GM19455 (cell line): Measurements from ENCODE around the gene KDM8.
"Not testable (repeated sequence)": the region's sequence is repeated elsewhere in the genome, so short reads cannot be mapped to it uniquely, and the experiment has no call there.

Experiments
- ATAC-seq: cut with Tn5 transposase; IDR thresholded peaks from one replicate; pipeline ENCODE4 v1.9.1; 2021; ENCODE audit not compliant: unreplicated experiment

KDM8 gene

DNA sequence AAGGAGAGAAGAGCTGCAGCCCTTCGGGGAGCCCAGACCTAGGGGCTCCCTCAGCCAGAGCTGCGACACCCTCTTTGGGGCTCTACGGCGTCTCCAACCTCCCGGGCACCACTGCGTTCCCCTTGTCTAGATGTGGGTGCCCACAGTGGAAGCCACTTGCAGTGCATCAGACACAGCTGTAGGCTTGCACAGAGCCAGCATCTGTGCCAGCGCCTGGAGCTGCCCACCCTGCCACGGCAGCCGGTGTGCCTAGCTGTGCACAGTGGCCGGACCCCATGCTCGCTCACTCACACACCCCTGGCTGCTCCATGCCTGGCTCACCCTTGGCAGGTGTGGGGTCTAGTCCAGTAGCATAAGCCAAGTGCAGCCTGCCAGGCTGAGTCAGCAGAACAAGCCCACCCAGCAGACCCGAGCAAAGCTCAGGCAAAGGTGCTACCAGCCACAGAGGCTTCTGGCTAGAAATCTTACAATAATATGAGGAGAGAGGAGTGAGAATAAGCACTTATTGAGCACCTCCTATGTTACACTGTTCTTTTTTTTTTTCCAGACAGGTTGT lies 12.9 kb upstream of the KDM8 start:
- ATAC-seq: no peak

DNA sequence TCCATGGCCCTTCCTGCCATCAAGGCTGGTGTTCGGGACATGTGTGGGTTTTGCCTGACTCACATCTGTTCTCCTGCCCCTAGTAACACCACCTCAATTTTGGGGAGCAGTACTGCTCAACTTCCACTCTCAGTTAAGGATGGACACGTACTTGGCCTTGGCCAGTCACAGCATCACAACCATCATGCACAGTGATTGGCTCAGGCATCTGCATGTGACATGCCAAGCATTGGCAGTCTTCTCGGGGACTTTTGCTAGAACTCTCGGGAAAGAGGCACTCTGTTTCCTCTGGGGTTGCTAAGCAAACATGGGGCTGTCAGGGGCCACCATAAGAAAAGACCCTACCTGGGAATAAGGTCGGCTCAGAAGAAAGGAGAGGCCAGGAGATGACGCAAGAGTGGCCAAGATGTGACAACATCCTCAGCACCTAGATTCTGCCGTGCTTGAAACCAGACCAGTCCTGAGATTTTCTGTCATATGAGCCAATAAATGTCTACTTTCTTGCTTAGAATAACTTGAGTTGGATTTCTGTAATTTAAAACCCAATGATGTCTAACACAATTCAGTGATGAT lies 11.9 kb upstream of the KDM8 start:
- no peak for ATAC-seq

DNA sequence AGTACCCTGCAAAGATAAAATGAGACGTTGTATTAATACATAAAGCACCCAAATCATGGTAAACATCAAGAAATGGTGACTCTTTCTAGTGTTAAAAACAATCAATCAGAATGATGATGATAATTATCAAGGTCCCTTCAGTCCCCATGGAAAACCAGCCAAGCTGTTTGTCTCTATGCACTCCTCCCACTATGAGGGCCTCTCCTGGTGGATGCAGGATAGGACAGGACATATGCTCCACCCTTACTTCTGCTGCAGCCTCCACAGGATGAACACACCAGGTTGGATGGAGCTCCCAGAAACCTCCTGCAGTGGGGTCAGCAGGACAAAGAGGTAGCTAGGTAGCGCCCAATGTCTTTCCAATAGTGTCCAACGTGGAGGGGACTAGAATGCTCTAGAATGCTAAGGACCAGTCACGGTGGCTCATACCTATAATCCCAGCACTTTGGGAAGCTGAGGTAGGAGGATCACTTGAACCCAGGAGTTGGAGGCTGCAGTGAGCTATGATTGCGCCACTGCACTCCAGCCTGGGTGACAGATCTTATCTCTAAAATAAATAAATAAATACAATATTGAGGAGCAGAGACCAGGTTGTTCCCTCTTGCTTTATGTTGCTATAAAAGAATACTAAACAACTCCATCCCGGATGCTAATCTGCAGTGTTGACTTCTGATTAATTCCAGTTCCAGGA lies 9.9 kb upstream of the KDM8 start:
- ATAC-seq: no peak

DNA sequence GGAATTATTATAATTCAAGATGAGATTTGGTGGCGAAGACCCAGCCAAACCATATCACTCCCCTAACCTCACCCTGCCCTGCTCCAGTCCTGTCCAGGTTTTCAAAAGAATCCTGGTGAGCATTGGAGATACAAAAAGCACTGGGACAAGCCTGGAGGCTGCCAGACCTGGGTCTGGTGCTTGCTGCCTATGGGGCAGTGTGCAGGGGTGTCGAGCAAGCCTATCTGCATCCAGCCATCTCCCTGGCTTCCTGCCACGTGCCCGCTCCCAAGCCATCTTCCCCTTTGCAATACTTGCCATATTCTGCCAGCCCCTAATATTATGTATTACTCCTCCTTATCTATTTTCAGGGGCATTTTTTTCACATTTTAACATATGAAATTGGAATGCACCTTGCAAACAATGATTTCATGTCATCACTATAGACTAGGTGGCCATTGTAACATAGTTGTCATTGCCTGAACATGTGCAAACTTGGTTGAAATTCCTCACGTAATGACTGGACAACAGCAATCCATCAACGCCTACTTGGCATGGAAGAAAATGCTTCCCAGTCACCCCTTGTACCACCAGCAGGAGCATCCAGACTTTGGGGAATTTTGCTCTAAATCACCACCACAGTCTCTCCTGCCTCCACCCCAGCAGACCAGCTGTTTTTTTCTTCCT lies 8.1 kb upstream of the KDM8 start:
- ATAC-seq: no peak

DNA sequence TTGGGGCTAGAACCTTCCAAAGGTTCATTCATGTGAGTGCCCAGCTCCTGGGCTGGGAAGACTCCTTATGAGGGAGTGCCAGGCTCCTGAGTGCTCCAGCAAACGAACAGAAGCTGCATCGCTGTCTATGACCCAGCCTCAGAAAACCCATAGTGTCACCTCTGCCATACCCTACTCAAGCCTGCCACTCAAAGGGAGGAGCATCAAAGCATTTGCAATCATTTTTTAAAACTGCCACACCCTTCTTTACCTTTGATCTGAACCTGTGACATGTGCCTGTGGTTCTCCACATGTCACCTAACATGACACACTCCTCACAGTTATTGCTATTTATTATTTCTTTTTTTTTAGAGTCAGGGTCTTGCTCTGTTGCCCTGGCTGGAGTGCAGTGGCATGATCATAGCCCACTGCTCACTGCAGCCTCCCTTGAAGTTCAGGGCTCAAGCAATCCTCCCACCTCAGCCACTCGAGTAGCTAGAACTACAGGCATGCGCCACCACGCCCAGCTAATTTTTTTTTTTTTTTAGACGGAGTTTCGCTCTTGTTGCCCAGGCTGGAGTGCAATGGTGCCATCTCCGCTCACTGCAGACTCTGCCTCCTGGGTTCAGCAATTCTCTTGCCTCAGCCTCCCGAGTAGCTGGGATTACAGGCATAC lies 7.3 kb upstream of the KDM8 start:
- no peak for ATAC-seq

DNA sequence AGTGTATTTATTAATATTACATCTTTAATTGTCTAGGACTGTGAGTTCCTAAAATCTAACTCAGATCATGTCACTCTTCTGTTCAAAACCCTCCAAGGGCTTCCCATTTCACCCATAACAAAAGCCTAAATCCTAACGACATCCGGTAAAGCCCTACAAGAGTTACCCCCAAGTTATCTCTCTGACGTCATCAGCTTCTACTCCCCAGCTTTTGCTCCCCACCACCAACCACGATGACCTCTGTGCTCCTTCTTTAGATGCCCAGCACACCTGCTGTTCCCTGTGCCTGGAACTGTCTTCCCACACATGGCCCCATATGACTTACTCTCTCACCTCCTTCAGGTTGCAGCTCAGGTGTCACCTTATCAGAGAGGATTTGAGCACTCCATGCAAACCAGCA lies 6.3 kb upstream of the KDM8 start:
- ATAC-seq: no peak

DNA sequence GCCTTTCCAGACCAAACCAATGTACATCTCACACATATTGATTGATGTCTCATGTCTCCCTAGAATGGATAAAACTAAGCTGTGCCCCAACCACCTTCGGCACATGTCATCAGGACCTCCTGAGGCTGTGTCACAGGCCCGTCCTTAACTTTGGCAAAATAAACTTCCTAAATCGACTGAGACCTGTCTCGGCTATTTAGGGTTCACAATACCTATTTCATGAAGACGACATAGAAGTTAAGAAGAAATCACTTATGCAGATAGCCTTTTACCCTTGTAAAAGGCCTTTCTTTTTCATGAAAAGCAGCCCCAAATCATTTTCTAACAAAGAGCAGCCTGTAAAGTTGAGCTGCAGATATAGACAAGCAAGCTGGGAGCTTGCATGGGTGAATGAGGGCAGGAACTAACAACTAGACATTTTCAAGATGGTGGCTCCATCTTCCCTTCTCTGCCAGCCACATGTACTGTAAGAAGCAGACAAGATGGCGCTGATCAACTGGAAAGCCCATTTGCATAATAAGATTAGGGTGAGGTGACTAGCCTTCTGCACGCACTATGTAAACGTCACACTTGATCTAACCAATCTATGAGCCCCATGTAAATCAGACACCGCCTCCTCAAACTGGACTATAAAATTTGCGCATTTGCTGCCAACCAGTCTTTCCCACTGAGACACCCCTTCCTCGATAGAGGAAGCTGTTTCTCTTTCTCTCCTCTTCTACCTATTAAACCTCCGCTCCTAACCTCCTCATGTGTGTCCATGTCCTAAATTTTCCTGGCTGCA lies 4.7 kb upstream of the KDM8 start:
- no peak for ATAC-seq

DNA sequence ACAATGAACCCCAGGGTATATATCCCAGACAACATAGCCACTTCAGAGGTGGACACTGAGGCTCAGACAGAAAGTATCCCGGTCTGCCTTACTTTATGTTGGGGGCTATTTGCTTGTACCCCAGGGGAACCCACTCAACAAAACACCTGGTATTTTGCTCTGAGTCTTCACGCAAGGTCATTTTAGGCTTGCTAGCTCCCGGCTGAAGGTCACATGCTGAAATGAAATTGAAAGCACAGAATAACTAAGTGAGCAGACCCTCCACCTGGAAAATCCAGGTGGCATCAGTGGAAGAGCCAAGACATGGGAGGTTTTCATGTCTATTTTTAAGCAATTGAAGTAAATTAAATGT lies 4.1 kb upstream of the KDM8 start:
- no peak for ATAC-seq

DNA sequence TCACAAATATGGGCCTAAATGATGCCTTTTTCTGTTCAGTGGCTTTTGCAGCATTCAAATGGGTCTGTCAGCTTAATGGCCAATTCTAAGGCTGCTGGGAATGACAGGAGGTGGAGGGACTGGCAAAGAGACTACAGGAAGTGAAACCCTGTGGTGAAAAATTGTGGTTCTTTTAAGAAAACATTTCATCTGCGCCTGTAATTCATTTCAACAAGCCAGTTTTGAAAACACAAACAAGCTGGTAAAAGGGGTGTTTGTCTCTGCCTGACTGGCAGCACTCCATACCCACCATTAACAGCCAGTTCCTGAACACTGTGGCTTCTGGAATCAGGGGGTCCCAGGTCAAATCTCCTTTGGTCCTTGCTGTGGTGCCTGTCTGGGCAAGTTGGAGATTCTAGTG lies 3.6 kb upstream of the KDM8 start:
- ATAC-seq: no peak

DNA sequence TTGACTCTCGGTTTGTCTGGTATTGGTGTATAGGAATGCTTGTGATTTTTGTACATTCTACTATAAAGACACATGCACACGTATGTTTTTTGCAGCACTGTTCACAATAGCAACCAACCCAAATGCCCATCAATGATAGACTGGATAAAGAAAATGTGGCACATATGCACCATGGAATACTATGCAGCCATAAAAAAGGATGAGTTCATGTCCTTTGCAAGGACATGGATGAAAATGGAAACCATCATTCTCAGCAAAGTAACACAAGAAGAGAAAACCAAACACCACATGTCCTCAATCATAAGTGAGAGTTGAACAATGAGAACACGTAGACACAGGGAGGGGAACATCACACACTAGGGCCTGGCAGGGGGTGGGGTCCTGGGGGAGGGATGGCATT lies 2.4 kb upstream of the KDM8 start:
- not testable (repeated sequence) for ATAC-seq

DNA sequence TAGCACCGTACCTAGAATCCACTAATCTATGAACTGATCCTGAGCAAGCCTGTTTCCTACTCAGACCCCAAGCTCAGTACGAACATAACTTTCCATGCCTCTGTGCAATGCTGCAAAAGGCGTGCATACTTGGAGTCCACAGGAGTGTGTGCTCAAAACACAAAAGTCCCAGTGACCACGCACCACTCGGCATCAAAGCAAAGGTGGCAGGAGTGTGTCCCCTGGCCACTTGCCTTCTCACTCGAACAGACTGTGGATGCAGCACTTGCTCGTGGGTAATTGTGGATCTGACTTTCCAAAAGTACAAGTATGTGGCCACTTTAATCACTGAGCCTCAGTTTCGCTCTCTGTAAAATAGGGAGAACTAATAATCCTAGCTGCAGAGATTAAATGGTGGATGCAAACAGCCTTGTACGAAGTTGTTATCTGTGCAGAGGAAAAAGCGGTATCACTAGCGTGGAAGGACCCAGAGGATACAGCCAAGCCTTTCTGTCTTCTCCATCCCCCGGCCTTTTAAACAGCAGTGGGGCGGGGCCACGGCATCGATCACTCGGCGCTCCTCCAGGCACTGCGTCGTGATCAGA lies 311 bp upstream of the KDM8 start:
- ATAC-seq: peak; percentile 66

DNA sequence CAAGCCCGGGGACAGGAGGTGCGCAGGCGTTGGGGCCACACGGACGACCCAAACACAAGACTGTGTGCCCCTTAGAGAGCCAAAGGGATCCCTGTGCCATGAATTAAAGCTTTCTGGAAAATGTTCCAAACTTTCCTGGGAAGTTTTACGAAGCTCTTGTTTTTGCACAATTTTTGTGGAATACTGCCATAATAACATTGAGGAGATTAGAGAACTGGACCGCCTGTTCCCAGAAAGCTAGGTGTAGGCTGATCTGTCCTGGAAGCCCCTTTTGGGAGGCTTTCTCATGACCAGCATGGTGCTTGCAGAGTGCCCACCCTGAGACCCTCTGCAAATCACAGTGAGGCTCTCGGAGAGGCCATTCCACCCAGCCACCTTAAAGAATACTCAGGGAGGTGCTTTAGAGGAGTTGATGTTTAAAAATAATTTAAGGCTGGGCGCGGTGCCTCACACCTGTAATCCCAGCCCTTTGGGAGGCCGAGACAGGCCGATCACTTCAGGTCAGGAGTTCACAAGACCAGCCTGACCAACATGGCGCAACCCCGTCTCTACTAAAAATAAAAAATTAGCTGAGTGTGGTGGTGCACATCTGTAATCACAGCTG lies 1.1 kb downstream of the KDM8 start:
- ATAC-seq: no peak

DNA sequence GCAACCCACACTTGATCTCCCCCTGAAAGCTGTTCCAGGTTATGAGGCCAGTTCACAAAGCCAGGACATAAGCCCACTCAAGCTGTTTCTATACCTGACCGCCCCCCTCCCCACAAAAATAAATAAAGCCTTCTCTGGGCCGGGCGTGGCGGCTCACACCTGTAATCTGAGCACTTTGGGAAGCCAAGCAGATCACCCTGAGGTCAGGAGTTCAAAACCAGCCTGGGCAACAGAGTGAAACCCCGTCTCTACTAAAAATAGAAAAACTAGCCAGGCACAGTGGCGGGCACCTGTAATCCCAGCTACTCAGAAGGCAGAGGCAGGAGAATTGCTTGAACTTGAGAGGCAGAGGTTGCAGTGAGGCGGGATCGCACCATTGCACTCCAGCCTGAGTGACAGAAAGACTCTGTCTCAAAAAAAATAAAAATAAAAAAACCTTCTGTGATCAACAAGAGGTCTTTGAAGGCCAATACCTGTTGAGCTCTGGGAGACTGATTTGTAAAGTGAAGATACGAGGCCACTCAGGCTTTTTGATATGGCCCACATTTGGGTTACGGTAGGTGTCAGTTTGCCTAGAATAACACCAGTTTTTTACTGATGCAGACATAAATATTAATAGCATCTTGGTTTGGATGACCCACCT lies 2.2 kb downstream of the KDM8 start:
- no peak for ATAC-seq

DNA sequence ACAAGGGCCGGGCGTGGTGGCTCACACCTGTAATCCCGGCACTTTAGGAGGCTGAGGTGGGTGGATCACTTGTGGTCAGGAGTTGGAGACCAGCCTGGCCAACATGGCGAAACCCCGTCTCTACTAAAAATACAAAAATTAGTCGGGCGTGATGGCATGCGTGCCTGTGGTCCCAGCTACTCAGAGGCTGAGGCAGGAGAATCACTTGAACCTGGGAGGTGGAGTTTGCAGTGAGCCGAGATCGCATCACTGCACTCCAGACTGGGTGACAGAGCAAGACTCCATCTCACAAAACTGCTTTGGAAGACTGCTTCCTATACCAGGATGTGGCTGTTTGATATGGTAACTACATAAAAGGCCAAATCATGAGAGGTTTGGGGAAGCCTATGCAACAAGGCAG lies 3.8 kb downstream of the KDM8 start:
- not testable (repeated sequence) for ATAC-seq

DNA sequence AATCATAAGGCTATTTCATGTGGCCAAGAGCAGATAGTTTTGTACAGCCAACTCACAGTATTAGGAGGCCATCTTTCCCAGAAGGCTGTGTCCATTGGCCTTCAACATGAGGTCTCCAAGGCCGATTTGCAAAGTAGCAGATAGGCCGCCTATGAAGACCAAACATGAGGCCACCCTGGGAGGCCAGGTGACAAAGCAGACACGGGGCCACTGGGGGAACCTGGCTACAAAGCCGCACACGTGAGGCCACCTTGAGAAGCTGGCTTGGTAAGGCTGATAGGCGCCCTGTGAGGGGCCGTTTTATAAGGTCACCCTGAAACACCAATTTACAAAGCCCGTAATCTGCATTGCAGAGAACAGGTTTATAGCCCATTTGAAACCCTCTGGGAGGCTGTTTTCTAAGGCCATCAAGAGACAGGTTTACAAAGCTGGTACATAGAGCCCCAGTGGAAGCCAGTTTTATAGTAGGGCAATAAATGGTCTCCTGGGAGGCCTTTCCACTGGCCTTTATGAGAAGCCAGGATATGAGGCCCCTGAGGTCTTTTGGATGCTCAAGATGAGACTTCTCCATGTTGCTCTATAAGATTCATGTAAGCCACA lies 4.9 kb downstream of the KDM8 start:
- no peak for ATAC-seq

DNA sequence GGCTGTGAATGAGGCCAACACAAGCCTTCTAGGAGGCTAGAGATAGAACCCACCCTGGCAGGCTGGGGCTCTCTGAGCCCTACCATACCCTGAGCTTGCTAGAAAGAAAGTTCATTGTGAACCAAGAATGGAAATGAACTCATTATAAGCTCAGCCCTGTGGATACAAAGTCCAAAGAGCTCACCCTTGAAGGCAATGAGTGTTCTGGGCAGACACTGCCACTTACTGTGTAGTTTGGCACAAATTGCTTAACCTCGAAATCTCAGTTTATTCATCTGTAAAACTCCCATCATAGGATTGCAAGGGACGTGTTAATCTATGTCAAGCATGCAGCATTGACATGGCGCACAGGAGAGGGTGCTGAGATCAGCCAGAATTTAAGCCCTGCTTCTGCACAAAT lies 5.5 kb downstream of the KDM8 start:
- no peak for ATAC-seq

DNA sequence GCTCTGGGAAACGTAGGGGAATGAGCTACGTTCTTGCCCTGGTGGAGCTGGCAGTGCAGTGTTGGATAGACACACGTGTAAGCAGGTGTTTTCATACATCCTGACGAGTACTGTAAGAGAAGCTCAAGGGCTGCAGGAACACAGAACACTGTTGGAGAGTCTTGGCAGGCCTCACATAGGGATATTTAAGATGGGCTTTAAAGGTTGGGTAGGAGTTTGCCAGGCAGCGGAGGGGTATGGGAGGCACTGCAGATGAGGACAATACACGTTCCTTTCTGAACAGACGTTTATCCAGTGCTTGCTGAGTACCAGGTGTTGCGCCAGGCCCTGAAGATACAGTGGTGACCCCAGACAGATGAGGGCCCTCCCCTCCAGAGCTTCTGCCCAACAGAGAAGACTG lies 6.3 kb downstream of the KDM8 start:
- no peak for ATAC-seq

DNA sequence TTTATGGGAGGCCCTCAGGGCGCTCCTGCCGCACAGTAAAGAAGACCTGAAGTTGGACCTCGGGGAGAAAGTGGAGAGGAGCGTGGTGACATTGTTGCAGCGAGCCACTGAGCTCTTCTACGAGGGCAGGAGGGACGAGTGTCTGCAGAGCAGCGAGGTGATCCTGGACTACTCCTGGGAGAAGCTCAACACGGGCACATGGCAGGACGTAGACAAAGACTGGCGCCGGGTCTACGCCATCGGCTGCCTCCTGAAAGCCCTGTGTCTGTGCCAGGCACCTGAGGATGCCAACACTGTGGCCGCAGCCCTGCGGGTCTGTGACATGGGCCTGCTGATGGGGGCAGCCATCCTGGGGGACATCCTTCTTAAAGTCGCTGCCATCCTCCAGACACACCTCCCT lies 6.8 kb downstream of the KDM8 start:
- ATAC-seq: no peak

DNA sequence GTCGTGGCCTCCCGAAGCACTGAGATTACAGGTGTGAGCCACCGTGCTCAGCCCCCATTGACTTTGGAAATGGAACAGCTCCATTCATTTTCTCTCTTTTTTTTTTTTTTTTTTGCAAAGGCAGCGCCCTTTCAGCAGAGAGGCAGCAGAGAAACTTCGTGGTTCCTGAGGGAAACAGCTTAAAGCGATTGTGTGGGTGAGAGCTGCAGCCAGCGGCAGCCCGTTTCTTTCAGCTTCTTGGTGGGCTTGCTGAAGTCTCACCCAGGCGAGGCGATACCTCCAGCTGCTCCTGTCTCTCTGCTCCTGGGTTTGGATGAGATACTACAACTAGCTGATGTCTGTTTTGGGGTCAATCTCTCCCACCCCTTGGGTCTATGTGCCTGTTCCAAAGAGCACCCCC lies 7.7 kb downstream of the KDM8 start:
- ATAC-seq: no peak
